Activated CD4-positive, alpha-beta memory T cell treated with anti-CD3 and anti-CD28 coated beads for 36 hours (primary cell): ENCODE measurements around the gene SLC2A14. TPM values are rescaled to one million over a fixed set of nuclear protein-coding genes. Genes with fewer than 3 reads are reported as not detected.
"Not testable (repeated sequence)": the region's sequence is repeated elsewhere in the genome, so short reads cannot be mapped to it uniquely, and the experiment has no call there.

Source experiments
- CTCF ChIA-PET: fragments of 350-600 bp; sonication (Branson Sonifier 250); formaldehyde crosslinking; loops from one replicate; lab custom pipeline; 2021; ENCODE audit warnings: antibody characterized with exemption, inconsistent platforms; lab: Charles Lee
- POLR2A ChIA-PET: fragments of 350-600 bp; sonication (Branson Sonifier 250); formaldehyde crosslinking; loops from one replicate; lab custom pipeline; 2021; ENCODE audit warnings: antibody characterized with exemption; lab: Charles Lee
- DNase-seq: peaks from one replicate; pipeline ENCODE4 v3.0.0-alpha.2; 2020
- H3K27ac Mint-ChIP-seq: one replicate; pipeline ENCODE4 v1.8.0; 2021; ENCODE audit warnings: mixed read lengths
- H3K27me3 Mint-ChIP-seq: one replicate; pipeline ENCODE4 v1.8.0; 2021; ENCODE audit warnings: mixed read lengths
- H3K36me3 Mint-ChIP-seq: one replicate; pipeline ENCODE4 v1.8.0; 2021; ENCODE audit warnings: mixed read lengths
- H3K4me1 Mint-ChIP-seq: one replicate; pipeline ENCODE4 v1.8.0; 2021; ENCODE audit warnings: low read depth, mixed read lengths
- H3K4me3 Mint-ChIP-seq: one replicate; pipeline ENCODE4 v1.8.0; 2021; ENCODE audit warnings: mild to moderate bottlenecking, mixed read lengths
- H3K9me3 Mint-ChIP-seq: one replicate; pipeline ENCODE4 v1.8.0; 2021; ENCODE audit warnings: mixed read lengths
- intact Hi-C: fragments of 100-400 bp; cut with micrococcal nuclease; formaldehyde crosslinking; loops from one replicate; pipeline ENCODE4 v1.15.1; 2023
- total RNA-seq, 2 experiments: library from RNA; stranded (reverse); gene quantifications; one replicate each; pipeline ENCODE4 v1.2.3, GENCODE V29; 2021

Gene SLC2A14
- total RNA-seq, 2 experiments from 2014 or later, result 8.0 to 8.9 TPM

- H3K9me3 Mint-ChIP-seq, H3K36me3 Mint-ChIP-seq, H3K4me1 Mint-ChIP-seq, CTCF ChIA-PET, H3K27me3 Mint-ChIP-seq, POLR2A ChIA-PET, intact Hi-C loops: not testable (repeated sequence)
- DNase-seq, result peak; percentile 12
- peak overlapping the region; percentile 41 for H3K4me3 Mint-ChIP-seq
- peak overlapping the region; percentile 54 for H3K27ac Mint-ChIP-seq
Observed at GRCh38 chr12:7843583-7843982, 29.1 kb downstream of the SLC2A14 start.

GRCh38 chr12:7843149-7843548 lies 29.6 kb downstream of the SLC2A14 start:
- peak overlapping the region; percentile 33 for H3K27ac Mint-ChIP-seq
- H3K27me3 Mint-ChIP-seq, H3K9me3 Mint-ChIP-seq, H3K4me1 Mint-ChIP-seq, intact Hi-C loops, H3K36me3 Mint-ChIP-seq, DNase-seq, H3K4me3 Mint-ChIP-seq, CTCF ChIA-PET, POLR2A ChIA-PET: not testable (repeated sequence)

GRCh38 chr12:7842444-7842843 lies 30.3 kb downstream of the SLC2A14 start:
- DNase-seq, result peak; percentile 23
- H3K9me3 Mint-ChIP-seq, H3K4me1 Mint-ChIP-seq, H3K36me3 Mint-ChIP-seq, H3K27me3 Mint-ChIP-seq, H3K4me3 Mint-ChIP-seq, intact Hi-C loops, H3K27ac Mint-ChIP-seq: not testable (repeated sequence)
- ChIA-PET POLR2A (interaction anchor here (0.7 kb wide), 1 partner anchor 262 kb away, joined by 4 read pairs; no protein-coding TSS in a partner anchor), CTCF (interaction anchor here (0.6 kb wide), 1 partner anchor 224 kb away, joined by 3 read pairs; the partner anchor contains the start of gene C3AR1)

- H3K9me3 Mint-ChIP-seq, H3K27me3 Mint-ChIP-seq, DNase-seq, POLR2A ChIA-PET, H3K4me3 Mint-ChIP-seq, H3K36me3 Mint-ChIP-seq, intact Hi-C loops, H3K4me1 Mint-ChIP-seq, H3K27ac Mint-ChIP-seq, CTCF ChIA-PET: not testable (repeated sequence)
Observed at GRCh38 chr12:7839848-7840247, 32.9 kb downstream of the SLC2A14 start.

GRCh38 chr12:7839226-7839625 lies 33.5 kb downstream of the SLC2A14 start:
- intact Hi-C loops, H3K27me3 Mint-ChIP-seq, H3K4me3 Mint-ChIP-seq, H3K4me1 Mint-ChIP-seq, POLR2A ChIA-PET, H3K27ac Mint-ChIP-seq, H3K9me3 Mint-ChIP-seq, CTCF ChIA-PET, DNase-seq, H3K36me3 Mint-ChIP-seq: not testable (repeated sequence)

GRCh38 chr12:7837366-7837765 lies 35.3 kb downstream of the SLC2A14 start:
- CTCF ChIA-PET, result interaction anchor here (0.6 kb wide), 1 partner anchor 197 kb away, joined by 4 read pairs; no protein-coding TSS in a partner anchor
- Mint-ChIP-seq H3K4me1 (no peaks in the 10 kb centered on the region), H3K9me3 (no peaks in the 10 kb centered on the region), H3K4me3 (no peak overlapping the region), H3K36me3 (no peaks in the 10 kb centered on the region), H3K27me3 (peaks cover 4% of the 10 kb centered on the region), H3K27ac (no peak overlapping the region)
- POLR2A ChIA-PET, result no interaction called here
- intact Hi-C loops, result no loop called here
- DNase-seq, result no peak

- POLR2A ChIA-PET, result no interaction called here
- CTCF ChIA-PET, result no interaction called here
- no peaks in the 10 kb centered on the region for H3K4me1 Mint-ChIP-seq
- no peak overlapping the region for H3K27ac Mint-ChIP-seq
- H3K4me3 Mint-ChIP-seq, result no peak overlapping the region
- no peaks in the 10 kb centered on the region for H3K27me3 Mint-ChIP-seq
- DNase-seq, result no peak
- no peaks in the 10 kb centered on the region for H3K9me3 Mint-ChIP-seq
- H3K36me3 Mint-ChIP-seq, result no peaks in the 10 kb centered on the region
- intact Hi-C loops, result no loop called here
Observed at GRCh38 chr12:7835766-7836165, 36.9 kb downstream of the SLC2A14 start.

- no peak for DNase-seq
- Mint-ChIP-seq H3K27me3 (no peaks in the 10 kb centered on the region), H3K36me3 (no peaks in the 10 kb centered on the region), H3K27ac (no peak overlapping the region), H3K9me3 (no peaks in the 10 kb centered on the region), H3K4me3 (no peak overlapping the region), H3K4me1 (no peaks in the 10 kb centered on the region)
- ChIA-PET POLR2A (no interaction called here), CTCF (interaction anchor here (0.6 to 1.6 kb wide), 3 partner anchors 27 to 143 kb away, joined by 3 read pairs; no protein-coding TSS in a partner anchor)
- intact Hi-C loops, result no loop called here
Observed at GRCh38 chr12:7835116-7835515, 37.6 kb downstream of the SLC2A14 start.

- Mint-ChIP-seq H3K27ac (no peak overlapping the region), H3K9me3 (no peaks in the 10 kb centered on the region), H3K27me3 (no peaks in the 10 kb centered on the region), H3K4me3 (no peak overlapping the region), H3K4me1 (no peaks in the 10 kb centered on the region), H3K36me3 (no peaks in the 10 kb centered on the region)
- intact Hi-C loops, result no loop called here
- DNase-seq, result no peak
- POLR2A ChIA-PET, result no interaction called here
- CTCF ChIA-PET, result interaction anchor here (0.6 to 1.6 kb wide), 4 partner anchors 27 to 243 kb away, joined by 3 to 4 read pairs (median 3); no protein-coding TSS in a partner anchor
Observed at GRCh38 chr12:7834701-7835100, 38.0 kb downstream of the SLC2A14 start.

- H3K27me3 Mint-ChIP-seq, result no peaks in the 10 kb centered on the region
- no peak for DNase-seq
- POLR2A ChIA-PET, result no interaction called here
- intact Hi-C loops, result no loop called here
- no peaks in the 10 kb centered on the region for H3K9me3 Mint-ChIP-seq
- H3K4me3 Mint-ChIP-seq, result no peak overlapping the region
- CTCF ChIA-PET, result interaction anchor here (0.7 to 1.6 kb wide), 3 partner anchors 26 to 244 kb away, joined by 3 to 4 read pairs (median 3); no protein-coding TSS in a partner anchor
- H3K4me1 Mint-ChIP-seq, result no peaks in the 10 kb centered on the region
- H3K27ac Mint-ChIP-seq, result no peak overlapping the region
- H3K36me3 Mint-ChIP-seq, result no peaks in the 10 kb centered on the region
Observed at GRCh38 chr12:7833831-7834230, 38.9 kb downstream of the SLC2A14 start.

GRCh38 chr12:7833201-7833600 lies 39.5 kb downstream of the SLC2A14 start:
- H3K36me3 Mint-ChIP-seq, POLR2A ChIA-PET, DNase-seq, H3K4me3 Mint-ChIP-seq, H3K4me1 Mint-ChIP-seq, H3K27me3 Mint-ChIP-seq, H3K9me3 Mint-ChIP-seq, H3K27ac Mint-ChIP-seq, intact Hi-C loops: not testable (repeated sequence)
- CTCF ChIA-PET, result interaction anchor here (1.1 to 2.1 kb wide), 5 partner anchors 11 to 276 kb away, joined by 3 to 18 read pairs (median 3); no protein-coding TSS in a partner anchor

GRCh38 chr12:7832059-7832696 lies 40.5 kb downstream of the SLC2A14 start:
- Mint-ChIP-seq H3K27ac (no peak overlapping the region), H3K9me3 (no peaks in the 10 kb centered on the region)

GRCh38 chr12:7829737-7830136 lies 43.0 kb downstream of the SLC2A14 start:
- H3K9me3 Mint-ChIP-seq, H3K27ac Mint-ChIP-seq, H3K27me3 Mint-ChIP-seq, POLR2A ChIA-PET, H3K36me3 Mint-ChIP-seq, H3K4me3 Mint-ChIP-seq, DNase-seq, intact Hi-C loops, H3K4me1 Mint-ChIP-seq: not testable (repeated sequence)
- CTCF ChIA-PET, result interaction anchor here (1.0 kb wide), 1 partner anchor 22 kb away, joined by 5 read pairs; no protein-coding TSS in a partner anchor

More at GRCh38 chr12:7832059-7832696, 40.5 kb downstream of the SLC2A14 start:
- POLR2A ChIA-PET, result no interaction called here
- CTCF ChIA-PET, result interaction anchor here (0.6 to 2.1 kb wide), 6 partner anchors 10 to 277 kb away, joined by 3 to 18 read pairs (median 4); no protein-coding TSS in a partner anchor
- Mint-ChIP-seq H3K4me1 (no peaks in the 10 kb centered on the region), H3K27me3 (no peaks in the 10 kb centered on the region), H3K36me3 (no peaks in the 10 kb centered on the region), H3K4me3 (no peak overlapping the region)
- DNase-seq, result peak; percentile 27
- intact Hi-C loops, result no loop called here
